Measurements from ENCODE around the gene RPUSD1. TPM values are rescaled to one million over a fixed set of nuclear protein-coding genes. Genes with fewer than 3 reads are reported as not detected.

The RPUSD1 gene
- total RNA-seq, 1 experiment from 2014 or later: 72.6 TPM

GRCh38 chr16:752007-752312, 36.2 kb downstream of the RPUSD1 start:
- H3K9me3 ChIP-seq (ENCODE audit: low read length): no peaks in the 10 kb centered on the region
- H3K4me3 ChIP-seq (ENCODE audit: low read length): no peak overlapping the region
- BruUV-seq (replicated peaks): no TSS peak
- no peaks in the 10 kb centered on the region for H3K36me3 ChIP-seq (ENCODE audit: low read depth, low read length)
- H3K27me3 ChIP-seq (ENCODE audit: low read length): no peaks in the 10 kb centered on the region
- no peak overlapping the region for H3K9ac ChIP-seq (ENCODE audit: low read length)
- ChIA-PET POLR2A (ENCODE audit: unreplicated experiment) (no interaction called here), CTCF (no interaction called here)
- no peaks in the 10 kb centered on the region for H3F3A ChIP-seq (ENCODE audit: low read length, unreplicated experiment)
- H3K79me2 ChIP-seq (ENCODE audit: low read length): no peaks in the 10 kb centered on the region
- no peak overlapping the region for H3K27ac ChIP-seq (ENCODE audit: low read length)
- H4K20me1 ChIP-seq (ENCODE audit: low read length): no peaks in the 10 kb centered on the region
- intact Hi-C loops (cut with micrococcal nuclease): no loop called here
- TF ChIP-seq EZH2 (IDR thresholded peaks at IDR 0.05; ENCODE audit: low read length, unreplicated experiment): no peak
- TF ChIP-seq EZH2phosphoT487 (IDR thresholded peaks at IDR 0.05; ENCODE audit: borderline replicate concordance, low read length): no peak
- TF ChIP-seq, protein P1, sequence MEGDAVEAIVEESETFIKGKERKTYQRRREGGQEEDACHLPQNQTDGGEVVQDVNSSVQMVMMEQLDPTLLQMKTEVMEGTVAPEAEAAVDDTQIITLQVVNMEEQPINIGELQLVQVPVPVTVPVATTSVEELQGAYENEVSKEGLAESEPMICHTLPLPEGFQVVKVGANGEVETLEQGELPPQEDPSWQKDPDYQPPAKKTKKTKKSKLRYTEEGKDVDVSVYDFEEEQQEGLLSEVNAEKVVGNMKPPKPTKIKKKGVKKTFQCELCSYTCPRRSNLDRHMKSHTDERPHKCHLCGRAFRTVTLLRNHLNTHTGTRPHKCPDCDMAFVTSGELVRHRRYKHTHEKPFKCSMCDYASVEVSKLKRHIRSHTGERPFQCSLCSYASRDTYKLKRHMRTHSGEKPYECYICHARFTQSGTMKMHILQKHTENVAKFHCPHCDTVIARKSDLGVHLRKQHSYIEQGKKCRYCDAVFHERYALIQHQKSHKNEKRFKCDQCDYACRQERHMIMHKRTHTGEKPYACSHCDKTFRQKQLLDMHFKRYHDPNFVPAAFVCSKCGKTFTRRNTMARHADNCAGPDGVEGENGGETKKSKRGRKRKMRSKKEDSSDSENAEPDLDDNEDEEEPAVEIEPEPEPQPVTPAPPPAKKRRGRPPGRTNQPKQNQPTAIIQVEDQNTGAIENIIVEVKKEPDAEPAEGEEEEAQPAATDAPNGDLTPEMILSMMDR (conservative IDR thresholded peaks at IDR 0.05; ENCODE audit: low read depth, low read length): no peak
- H3K9me2 ChIP-seq (replicated peaks; ENCODE audit: low read length): no peaks in the 10 kb centered on the region
- H2AFZ ChIP-seq (ENCODE audit: low read length): 0 out of 2 replicates have a peak overlapping the region, but pooled peaks have one; percentile 9
- DNase-seq (no peak), ATAC-seq (no peak)
- peak overlapping the region; percentile 41 for H3K4me2 ChIP-seq (ENCODE audit: low read length)
- H3K4me1 ChIP-seq (ENCODE audit: insufficient read depth, low read length): no peaks in the 10 kb centered on the region

DNA sequence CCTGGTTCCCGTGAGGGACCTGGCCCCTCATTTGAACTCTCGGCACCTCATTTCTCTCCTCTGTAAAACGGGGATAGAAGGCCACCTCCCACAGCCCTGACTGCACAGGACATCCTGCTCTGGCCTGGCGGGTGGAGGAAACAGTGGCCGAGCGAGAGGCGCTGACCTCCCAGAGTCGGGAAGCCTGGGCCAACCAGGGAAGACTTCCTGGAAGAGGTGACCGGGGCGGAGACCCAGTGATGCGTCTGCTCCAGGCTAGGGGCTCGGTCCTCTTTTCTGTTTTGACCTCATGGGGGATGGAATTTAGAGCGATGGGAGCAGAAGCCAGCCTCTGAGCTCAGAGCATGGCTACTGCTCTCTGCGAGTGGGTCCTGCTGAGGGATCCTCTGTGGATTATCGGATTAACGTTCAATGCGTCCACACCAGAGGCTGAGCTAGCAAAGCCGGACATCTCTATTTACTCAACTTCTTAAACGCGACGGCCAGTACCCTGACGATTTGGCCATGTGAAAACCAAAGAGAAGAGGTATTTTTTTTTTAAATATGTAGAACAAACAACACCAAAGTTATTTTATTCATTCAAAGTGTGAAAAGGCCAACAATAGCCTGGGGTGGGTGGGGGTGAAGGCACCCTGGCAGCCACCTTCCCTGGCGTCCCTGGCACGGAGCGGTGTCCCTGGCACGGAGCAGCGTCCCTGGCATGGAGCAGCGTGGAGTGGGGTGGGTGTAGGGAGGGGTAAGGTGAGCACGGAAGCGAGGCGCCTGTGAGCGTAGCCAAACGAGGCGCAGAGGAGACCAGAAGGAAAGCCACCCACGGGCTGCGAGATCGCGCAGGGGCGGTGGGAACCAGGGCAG, 36.8 kb downstream of the RPUSD1 start:
- Histone ChIP-seq H3K4me1 (ENCODE audit: insufficient read depth, low read length) (no peaks in the 10 kb centered on the region), H3K4me2 (ENCODE audit: low read length) (peak overlapping the region; percentile 41), H3K79me2 (ENCODE audit: low read length) (no peaks in the 10 kb centered on the region), H4K20me1 (ENCODE audit: low read length) (no peaks in the 10 kb centered on the region), H3K27me3 (ENCODE audit: low read length) (no peaks in the 10 kb centered on the region), H3K36me3 (ENCODE audit: low read depth, low read length) (no peaks in the 10 kb centered on the region), H3K9ac (ENCODE audit: low read length) (no peak overlapping the region), H3F3A (ENCODE audit: low read length, unreplicated experiment) (no peaks in the 10 kb centered on the region), H3K4me3 (ENCODE audit: low read length) (no peak overlapping the region), H3K27ac (ENCODE audit: low read length) (no peak overlapping the region), H3K9me3 (ENCODE audit: low read length) (no peaks in the 10 kb centered on the region), H3K9me2 (replicated peaks; ENCODE audit: low read length) (no peaks in the 10 kb centered on the region), H2AFZ (ENCODE audit: low read length) (0 out of 2 replicates have a peak overlapping the region, but pooled peaks have one; percentile 9)
- ChIA-PET CTCF (no interaction called here), POLR2A (ENCODE audit: unreplicated experiment) (no interaction called here)
- DNase-seq (no peak), ATAC-seq (peak; percentile 42; the same call in 1 of the 2 replicates)
- no TSS peak for BruUV-seq (replicated peaks)
- intact Hi-C loops (cut with micrococcal nuclease): no loop called here
- TF ChIP-seq, protein P1 (conservative IDR thresholded peaks at IDR 0.05; ENCODE audit: low read depth, low read length): no peak
- TF ChIP-seq EZH2phosphoT487 (IDR thresholded peaks at IDR 0.05; ENCODE audit: borderline replicate concordance, low read length) (no peak), EZH2 (IDR thresholded peaks at IDR 0.05; ENCODE audit: low read length, unreplicated experiment) (no peak)

GRCh38 chr16:750485-750884, 37.7 kb downstream of the RPUSD1 start:
- POLR2A ChIA-PET (ENCODE audit: unreplicated experiment): no interaction called here
- CTCF ChIA-PET: no interaction called here
- Histone ChIP-seq H3K36me3 (ENCODE audit: low read depth, low read length) (no peaks in the 10 kb centered on the region), H3F3A (ENCODE audit: low read length, unreplicated experiment) (no peaks in the 10 kb centered on the region), H3K4me2 (ENCODE audit: low read length) (no peak overlapping the region), H3K27me3 (ENCODE audit: low read length) (no peaks in the 10 kb centered on the region), H3K27ac (ENCODE audit: low read length) (no peak overlapping the region), H3K4me3 (ENCODE audit: low read length) (no peak overlapping the region), H4K20me1 (ENCODE audit: low read length) (no peaks in the 10 kb centered on the region), H3K4me1 (ENCODE audit: insufficient read depth, low read length) (no peaks in the 10 kb centered on the region), H3K79me2 (ENCODE audit: low read length) (no peaks in the 10 kb centered on the region), H3K9ac (ENCODE audit: low read length) (no peak overlapping the region), H3K9me2 (replicated peaks; ENCODE audit: low read length) (no peaks in the 10 kb centered on the region), H2AFZ (ENCODE audit: low read length) (no peak overlapping the region), H3K9me3 (ENCODE audit: low read length) (no peaks in the 10 kb centered on the region)
- BruUV-seq (replicated peaks): no TSS peak
- intact Hi-C loops (cut with micrococcal nuclease): no loop called here
- no peak for TF ChIP-seq EZH2 (IDR thresholded peaks at IDR 0.05; ENCODE audit: low read length, unreplicated experiment)
- ATAC-seq (no peak), DNase-seq (no peak)

Measured in PC-3 (cell line).